SK-N-SH treated with all-trans-retinoic acid at 6 μM for 48 hours (cell line): ENCODE data around the gene AGPAT3.

Experiments
- POU6F1 ChIP-seq: fragments of 250-450 bp; sonication (Bioruptor Pico); IDR thresholded peaks from 2 replicates; pipeline ENCODE4 v1.8.0; 2021; ENCODE audit warnings: low read depth, mild to moderate bottlenecking, moderate library complexity, borderline replicate concordance
- TF ChIP-seq, protein P1 (sequence below): fragments of 250-450 bp; sonication (Bioruptor Pico); IDR thresholded peaks from 2 replicates; pipeline ENCODE4 v1.5.0; 2020; ENCODE audit warnings: mild to moderate bottlenecking, moderate library complexity

GRCh38 chr21:43948740-43949498 lies 83.9 kb downstream of the AGPAT3 start:
- no peak for TF ChIP-seq POU6F1 (CRISPR knock-in tag)
- TF ChIP-seq, protein P1, sequence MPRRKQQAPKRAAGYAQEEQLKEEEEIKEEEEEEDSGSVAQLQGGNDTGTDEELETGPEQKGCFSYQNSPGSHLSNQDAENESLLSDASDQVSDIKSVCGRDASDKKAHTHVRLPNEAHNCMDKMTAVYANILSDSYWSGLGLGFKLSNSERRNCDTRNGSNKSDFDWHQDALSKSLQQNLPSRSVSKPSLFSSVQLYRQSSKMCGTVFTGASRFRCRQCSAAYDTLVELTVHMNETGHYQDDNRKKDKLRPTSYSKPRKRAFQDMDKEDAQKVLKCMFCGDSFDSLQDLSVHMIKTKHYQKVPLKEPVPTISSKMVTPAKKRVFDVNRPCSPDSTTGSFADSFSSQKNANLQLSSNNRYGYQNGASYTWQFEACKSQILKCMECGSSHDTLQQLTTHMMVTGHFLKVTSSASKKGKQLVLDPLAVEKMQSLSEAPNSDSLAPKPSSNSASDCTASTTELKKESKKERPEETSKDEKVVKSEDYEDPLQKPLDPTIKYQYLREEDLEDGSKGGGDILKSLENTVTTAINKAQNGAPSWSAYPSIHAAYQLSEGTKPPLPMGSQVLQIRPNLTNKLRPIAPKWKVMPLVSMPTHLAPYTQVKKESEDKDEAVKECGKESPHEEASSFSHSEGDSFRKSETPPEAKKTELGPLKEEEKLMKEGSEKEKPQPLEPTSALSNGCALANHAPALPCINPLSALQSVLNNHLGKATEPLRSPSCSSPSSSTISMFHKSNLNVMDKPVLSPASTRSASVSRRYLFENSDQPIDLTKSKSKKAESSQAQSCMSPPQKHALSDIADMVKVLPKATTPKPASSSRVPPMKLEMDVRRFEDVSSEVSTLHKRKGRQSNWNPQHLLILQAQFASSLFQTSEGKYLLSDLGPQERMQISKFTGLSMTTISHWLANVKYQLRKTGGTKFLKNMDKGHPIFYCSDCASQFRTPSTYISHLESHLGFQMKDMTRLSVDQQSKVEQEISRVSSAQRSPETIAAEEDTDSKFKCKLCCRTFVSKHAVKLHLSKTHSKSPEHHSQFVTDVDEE (CRISPR knock-in tag), result no peak
